ENCODE results near the gene CNKSR3. TPM values are rescaled to one million over a fixed set of nuclear protein-coding genes. Genes with fewer than 3 reads are reported as not detected.
A peak's percentile ranks its signal among the peaks of the same experiment; 100 is the strongest.

CNKSR3 gene
- total RNA-seq, 1 experiment from 2014 or later: 5.6 TPM

DNA sequence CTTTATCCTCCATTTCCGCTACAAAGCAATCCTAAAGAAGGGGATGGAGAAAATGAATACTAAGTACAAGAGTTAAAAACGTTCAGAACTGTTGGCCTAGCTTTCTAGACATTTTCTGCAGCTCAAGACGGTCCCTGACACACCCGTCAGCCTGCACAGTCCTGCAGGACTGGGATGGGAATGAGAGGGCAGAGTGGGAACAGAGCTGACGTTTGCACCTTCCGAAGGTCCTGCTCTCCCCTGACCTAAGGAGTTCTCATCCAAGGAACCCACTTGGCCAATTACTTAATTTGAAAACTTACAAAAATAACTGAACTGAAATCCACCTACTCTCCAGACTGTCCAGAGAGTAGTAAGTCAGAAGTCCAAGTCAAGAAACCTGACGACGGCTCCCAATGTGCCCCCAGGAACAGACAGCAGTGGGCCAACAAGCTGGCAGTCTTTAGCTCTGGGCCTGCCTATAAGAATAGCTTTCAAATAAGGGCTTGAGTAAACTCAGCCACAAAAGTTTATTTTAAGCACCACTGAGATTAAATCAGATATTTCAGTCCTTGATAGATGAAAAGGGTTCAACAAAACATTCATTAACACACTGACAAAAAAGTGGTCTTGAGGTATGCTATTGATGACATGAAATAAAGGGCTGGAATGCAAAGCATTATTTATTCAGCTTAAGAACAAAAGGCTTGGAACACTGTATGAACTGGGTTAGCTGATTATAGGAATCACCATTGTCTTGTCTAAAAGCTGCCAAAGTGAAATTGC, 76.8 kb downstream of the CNKSR3 start:
- Histone ChIP-seq H2BK5ac (ENCODE audit: insufficient read length, low read length) (no peak overlapping the region), H3K79me2 (ENCODE audit: insufficient read depth, low read length) (no peaks in the 10 kb centered on the region), H3T11ph (ENCODE audit: low read length) (no peak overlapping the region), H2BK120ac (ENCODE audit: low read depth, low read length, poor library complexity, severe bottlenecking) (no peak overlapping the region), H2BK20ac (ENCODE audit: low read depth, low read length, poor library complexity, severe bottlenecking) (no peak overlapping the region), H4K5ac (ENCODE audit: insufficient read length, low read depth, low read length) (no peak overlapping the region), H2BK12ac (ENCODE audit: insufficient read length, low read depth, low read length) (no peak overlapping the region), H3K56ac (ENCODE audit: insufficient read length, low read depth, low read length) (no peak overlapping the region), H3K9ac (ENCODE audit: extremely low read depth, insufficient read length, low read length) (no peak overlapping the region), H3K23me2 (ENCODE audit: insufficient read length, low read depth, low read length, poor library complexity, severe bottlenecking) (no peaks in the 10 kb centered on the region), H3K27ac (ENCODE audit: insufficient read length, low read depth, low read length) (no peak overlapping the region), H3K27me3 (ENCODE audit: insufficient read depth, low read length) (no peaks in the 10 kb centered on the region), H3K9me3 (ENCODE audit: control insufficient read depth, low read depth, low read length) (no peaks in the 10 kb centered on the region), H3K18ac (ENCODE audit: insufficient read length, low read depth, low read length) (no peak overlapping the region), H2AK5ac (ENCODE audit: insufficient read length, low read length) (no peak overlapping the region), H4K91ac (ENCODE audit: insufficient read length, low read depth, low read length) (no peak overlapping the region), H3K4ac (ENCODE audit: low read depth, low read length) (no peak overlapping the region), H2BK15ac (ENCODE audit: low read depth, low read length) (no peak overlapping the region), H3K23ac (ENCODE audit: insufficient read length, low read depth, low read length) (no peak overlapping the region), H3K14ac (ENCODE audit: insufficient read depth, low read length) (no peak overlapping the region), H2AFZ (ENCODE audit: low read length) (no peak overlapping the region), H3K4me1 (ENCODE audit: insufficient read depth, low read length) (peaks cover 4% of the 10 kb centered on the region; the same call in 1 of the 2 replicates), H3K79me1 (ENCODE audit: insufficient read depth, low read depth, low read length, poor library complexity, severe bottlenecking) (no peaks in the 10 kb centered on the region), H4K8ac (replicated peaks; ENCODE audit: insufficient read length, low read depth, low read length) (no peak overlapping the region), H3K4me2 (ENCODE audit: insufficient read depth, insufficient read length, low read length) (no peak overlapping the region), H4K20me1 (ENCODE audit: control insufficient read depth, insufficient read depth, insufficient read length) (no peaks in the 10 kb centered on the region)
- Mint-ChIP-seq H3K9me3 (peaks cover 9 to 11% of the 10 kb centered on the region in 2 experiments), H3K4me1 (peaks cover 13 to 16% of the 10 kb centered on the region in 2 experiments), H3K36me3 (ENCODE audit: insufficient read depth in 1 of 3, low read depth in 3 of 3) (peaks cover 15 to 31% (median 17%) of the 10 kb centered on the region in 3 experiments), H3K27me3 (ENCODE audit: low read depth) (no peaks in the 10 kb centered on the region), H3K27ac (peak overlapping the region in 2 of 3 experiments; percentile 87 to 88; a peak in 4 of 7 replicates), H3K4me3 (no peak overlapping the region)
- DNase-seq: no peak
- no CpG with 5 or more reads among the region's 8 CpGs for WGBS (ENCODE audit: extremely low coverage, insufficient read length, low lambda C conversion rate)
- TF ChIP-seq CTCF (conservative IDR thresholded peaks at IDR 0.05): no peak

All from H9 (cell line).